CD4-positive, alpha-beta T cell treated with Interleukin-6 for 4 hours (primary cell): Measurements from ENCODE around the gene CTCF.
A peak's percentile ranks its signal among the peaks of the same experiment; 100 is the strongest.

Source experiments
- DNase-seq: peaks from one replicate; pipeline ENCODE4 v3.0.0-alpha.2; 2020; ENCODE audit warnings: mixed read lengths

Gene CTCF

GRCh38 chr16:67606632-67607031 is 44.3 kb downstream of the CTCF start:
- no peak for DNase-seq

- no peak for DNase-seq
These were observed 46.0 kb downstream of the CTCF start for GRCh38 chr16:67608364-67608763.

- DNase-seq, result peak; percentile 12
These were observed 51.5 kb downstream of the CTCF start for GRCh38 chr16:67613808-67614207.

- no peak for DNase-seq
These were observed 65.9 kb downstream of the CTCF start for GRCh38 chr16:67628216-67628615.

- no peak for DNase-seq
These were observed 70.3 kb downstream of the CTCF start for GRCh38 chr16:67632415-67633172.

- DNase-seq, result no peak
These were observed 74.4 kb downstream of the CTCF start for GRCh38 chr16:67636713-67637112.

GRCh38 chr16:67637625-67638024 is 75.3 kb downstream of the CTCF start:
- no peak for DNase-seq

GRCh38 chr16:67641779-67642708 is 79.7 kb downstream of the CTCF start:
- no peak for DNase-seq

- no peak for DNase-seq
These were observed 81.7 kb downstream of the CTCF start for GRCh38 chr16:67644038-67644437.

GRCh38 chr16:67645397-67646121 is 83.2 kb downstream of the CTCF start:
- no peak for DNase-seq

- no peak for DNase-seq
These were observed 84.9 kb downstream of the CTCF start for GRCh38 chr16:67647111-67647651.

GRCh38 chr16:67647681-67648080 is 85.4 kb downstream of the CTCF start:
- no peak for DNase-seq

- DNase-seq, result no peak
These were observed 85.9 kb downstream of the CTCF start for GRCh38 chr16:67648088-67648763.

- DNase-seq, result no peak
These were observed 86.6 kb downstream of the CTCF start for GRCh38 chr16:67648764-67649407.

- DNase-seq, result no peak
These were observed 87.2 kb downstream of the CTCF start for GRCh38 chr16:67649494-67649931.

- DNase-seq, result no peak
These were observed 87.7 kb downstream of the CTCF start for GRCh38 chr16:67650023-67650422.

- no peak for DNase-seq
These were observed 88.7 kb downstream of the CTCF start for GRCh38 chr16:67651039-67651438.

GRCh38 chr16:67651847-67652246 is 89.5 kb downstream of the CTCF start:
- DNase-seq, result no peak

- no peak for DNase-seq
These were observed 90.3 kb downstream of the CTCF start for GRCh38 chr16:67652578-67653127.

- no peak for DNase-seq
These were observed 90.9 kb downstream of the CTCF start for GRCh38 chr16:67653128-67653788.
